KMS-11 (cell line): ENCODE results near the gene ATF7IP2.

Experiments used
- H2AFZ ChIP-seq: fragments of 200-600 bp; sonication (generic); 2 replicates; pipeline ENCODE4 v1.6.1; 2016; ENCODE audit warnings: antibody characterized with exemption, mixed run types, low read depth
- H3K27ac ChIP-seq: fragments of 200-600 bp; sonication (generic); 2 replicates; pipeline ENCODE4 v1.6.1; 2016; ENCODE audit warnings: mild to moderate bottlenecking, mixed run types
- H3K27me3 ChIP-seq: fragments of 200-600 bp; sonication (generic); 2 replicates; pipeline ENCODE4 v1.6.1; 2017; ENCODE audit warnings: mild to moderate bottlenecking, low read depth, mixed run types, moderate library complexity; ENCODE audit not compliant: insufficient read depth
- H3K36me3 ChIP-seq: fragments of 200-600 bp; sonication (generic); 2 replicates; pipeline ENCODE4 v1.6.1; 2017; ENCODE audit warnings: mild to moderate bottlenecking, mixed run types; ENCODE audit not compliant: insufficient read depth
- H3K4me1 ChIP-seq: fragments of 200-600 bp; sonication (generic); 2 replicates; pipeline ENCODE4 v1.6.1; 2016; ENCODE audit warnings: mild to moderate bottlenecking, low read depth, mixed run types; ENCODE audit not compliant: poor library complexity, severe bottlenecking
- H3K4me2 ChIP-seq: fragments of 200-600 bp; sonication (generic); 2 replicates; pipeline ENCODE4 v1.7.0; 2016; ENCODE audit warnings: mild to moderate bottlenecking, mixed run types
- H3K4me3 ChIP-seq: fragments of 200-600 bp; sonication (generic); IDR thresholded peaks from 2 replicates; pipeline ENCODE4 v1.6.1; 2017; ENCODE audit warnings: low read depth, low read length, mixed read lengths; ENCODE audit not compliant: insufficient read depth
- H3K79me2 ChIP-seq: fragments of 200-600 bp; sonication (generic); 2 replicates; pipeline ENCODE4 v1.6.1; 2016; ENCODE audit warnings: low read depth, mixed run types; ENCODE audit not compliant: insufficient read depth
- H3K9ac ChIP-seq: fragments of 200-600 bp; sonication (generic); 2 replicates; pipeline ENCODE4 v1.6.1; 2016; ENCODE audit warnings: mild to moderate bottlenecking, mixed run types
- H4K20me1 ChIP-seq: fragments of 200-600 bp; sonication (generic); 2 replicates; pipeline ENCODE4 v1.6.1; 2016; ENCODE audit warnings: mild to moderate bottlenecking, mixed run types; ENCODE audit not compliant: insufficient read depth
- CTCF ChIP-seq: fragments of 200-600 bp; sonication (generic); conservative IDR thresholded peaks from 2 replicates; pipeline ENCODE4 v1.6.1; 2017; ENCODE audit warnings: low read depth, mild to moderate bottlenecking, antibody characterized with exemption, low read length, moderate library complexity, mixed read lengths

The ATF7IP2 gene

DNA sequence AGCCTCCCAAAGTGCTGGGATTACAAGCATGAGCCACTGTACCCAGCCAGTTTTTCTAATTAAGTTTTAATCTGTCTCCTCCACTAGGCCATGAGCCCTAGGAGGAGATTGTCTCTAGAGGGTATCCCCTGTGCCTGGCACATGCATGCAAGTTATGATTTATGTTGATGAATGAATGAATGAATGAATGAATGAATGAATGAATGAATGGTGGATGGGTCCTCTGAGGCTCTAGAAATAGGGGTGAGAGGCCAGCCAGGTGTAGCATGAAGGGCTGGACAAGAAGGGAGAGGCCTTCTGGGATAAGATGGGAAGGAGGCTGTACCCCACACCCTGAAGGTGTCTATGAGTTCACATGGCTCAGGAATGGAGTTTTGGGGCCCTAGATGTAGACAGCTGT is 145.7 kb downstream of the ATF7IP2 start:
- H3K4me3 ChIP-seq, result no peak overlapping the region
- no peaks in the 10 kb centered on the region for H4K20me1 ChIP-seq
- no peaks in the 10 kb centered on the region for H3K27me3 ChIP-seq
- no peak overlapping the region for H3K4me2 ChIP-seq
- H3K9ac ChIP-seq, result no peak overlapping the region
- no peaks in the 10 kb centered on the region for H3K79me2 ChIP-seq
- H3K27ac ChIP-seq, result no peak overlapping the region
- no peak for TF ChIP-seq CTCF
- H3K4me1 ChIP-seq, result no peaks in the 10 kb centered on the region
- no peak overlapping the region for H2AFZ ChIP-seq
- no peaks in the 10 kb centered on the region for H3K36me3 ChIP-seq
